RCC 7860 (cell line): Measurements from ENCODE around the gene RHBDD1.

Source experiments
- DNase-seq: peaks from one replicate; pipeline ENCODE4 v3.0.0-alpha.2; 2015; ENCODE audit warnings: low spot score
- FAIRE-seq: peaks from 2 replicates; lab custom pipeline; 2012; peaks lifted over from hg19 to GRCh38; lab: Jason Lieb, UNC

Gene RHBDD1

GRCh38 chr2:226882606-226883005 is 46.8 kb downstream of the RHBDD1 start:
- FAIRE-seq (no peak), DNase-seq (no peak)

DNA sequence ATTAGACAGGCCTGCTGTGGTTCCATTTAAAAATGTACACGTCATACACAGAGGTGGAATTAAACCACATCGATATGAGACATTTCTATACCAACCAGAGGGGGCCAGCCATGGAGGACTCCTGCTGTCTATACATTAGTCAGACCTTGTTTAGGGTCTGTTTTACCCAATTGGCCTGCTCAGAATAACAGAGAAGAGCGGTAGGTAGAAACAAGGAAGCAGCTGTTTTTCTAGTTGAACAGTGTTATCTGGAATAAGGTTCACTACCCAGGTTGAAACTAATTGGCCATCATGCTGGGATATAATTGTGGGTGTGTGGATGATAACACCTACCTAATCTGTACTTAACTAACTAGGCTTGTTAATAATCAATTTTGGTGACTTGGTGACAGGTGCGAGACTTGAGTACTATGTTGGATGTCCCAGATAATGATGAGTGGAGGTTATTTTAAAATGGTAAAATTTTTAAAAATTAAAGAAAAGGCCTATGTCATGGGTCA is 47.5 kb downstream of the RHBDD1 start:
- DNase-seq (no peak), FAIRE-seq (no peak)

DNA sequence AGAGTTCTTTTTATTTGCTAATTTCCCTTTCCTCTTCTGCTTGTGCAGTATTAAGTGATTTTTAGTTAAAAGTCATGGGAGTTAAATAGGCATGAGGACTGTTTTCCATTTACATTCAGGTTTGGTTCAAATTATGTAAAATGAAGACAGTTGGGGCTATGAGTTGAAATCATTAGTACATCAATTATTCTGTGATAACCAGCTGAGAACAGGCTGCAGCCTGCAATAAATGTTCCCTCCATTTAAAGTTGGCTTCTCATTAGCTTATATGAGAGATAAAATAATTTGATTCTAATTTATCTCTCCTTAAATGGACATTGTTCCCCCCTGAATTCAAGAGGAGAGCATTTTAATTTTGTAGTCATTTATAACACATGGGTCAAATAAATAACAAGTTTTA is 48.3 kb downstream of the RHBDD1 start:
- FAIRE-seq (no peak), DNase-seq (no peak)

DNA sequence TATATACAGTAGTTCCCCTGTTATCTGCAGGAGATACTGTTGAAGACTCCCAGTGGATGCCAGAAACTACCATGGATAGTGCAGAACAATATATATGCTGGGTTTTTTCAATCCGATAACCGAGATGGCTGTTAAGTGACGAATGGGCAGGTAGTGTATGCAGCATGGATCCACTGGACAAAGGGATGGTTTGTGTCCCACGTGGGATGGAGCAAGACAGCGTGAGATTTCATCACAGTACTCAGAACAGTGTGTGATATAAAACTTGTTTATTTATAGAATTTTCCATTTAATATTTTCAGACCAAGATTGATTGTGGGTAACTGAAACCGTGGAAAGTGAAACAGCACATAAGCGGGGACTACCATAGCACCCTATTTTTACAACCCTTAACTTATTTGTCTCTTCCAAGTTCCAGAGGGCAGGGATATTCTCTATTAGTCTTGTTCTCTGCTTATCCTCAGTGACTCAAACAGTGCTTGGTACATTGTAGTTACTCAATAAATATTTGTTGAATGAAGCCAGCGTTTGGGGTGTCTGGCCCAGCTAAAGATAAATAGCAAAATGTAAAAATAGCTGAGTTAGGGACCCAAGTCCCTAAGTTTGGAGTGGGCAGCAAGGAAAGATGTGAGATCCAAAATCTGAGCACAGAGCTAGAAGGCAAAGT is 50.0 kb downstream of the RHBDD1 start:
- DNase-seq (no peak), FAIRE-seq (no peak)

DNA sequence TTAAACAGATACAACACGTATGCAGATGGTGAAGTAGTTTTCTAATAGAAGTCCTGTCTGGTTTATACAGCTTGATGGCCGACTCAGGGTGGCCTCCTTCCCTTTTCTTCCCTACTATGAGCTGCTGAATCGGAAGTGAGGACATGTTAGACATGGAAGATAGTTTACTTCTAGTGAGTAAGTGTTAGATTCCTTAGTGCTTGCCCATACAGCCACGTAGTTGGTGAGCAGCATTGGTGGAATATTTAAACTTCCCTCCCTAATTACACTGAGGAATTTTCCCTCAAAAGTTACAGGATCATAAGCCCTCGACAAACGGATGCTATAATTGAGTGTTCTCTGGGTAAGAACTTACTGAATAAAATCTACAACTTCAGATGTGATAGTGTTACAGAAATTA is 52.1 kb downstream of the RHBDD1 start:
- FAIRE-seq (no peak), DNase-seq (no peak)

DNA sequence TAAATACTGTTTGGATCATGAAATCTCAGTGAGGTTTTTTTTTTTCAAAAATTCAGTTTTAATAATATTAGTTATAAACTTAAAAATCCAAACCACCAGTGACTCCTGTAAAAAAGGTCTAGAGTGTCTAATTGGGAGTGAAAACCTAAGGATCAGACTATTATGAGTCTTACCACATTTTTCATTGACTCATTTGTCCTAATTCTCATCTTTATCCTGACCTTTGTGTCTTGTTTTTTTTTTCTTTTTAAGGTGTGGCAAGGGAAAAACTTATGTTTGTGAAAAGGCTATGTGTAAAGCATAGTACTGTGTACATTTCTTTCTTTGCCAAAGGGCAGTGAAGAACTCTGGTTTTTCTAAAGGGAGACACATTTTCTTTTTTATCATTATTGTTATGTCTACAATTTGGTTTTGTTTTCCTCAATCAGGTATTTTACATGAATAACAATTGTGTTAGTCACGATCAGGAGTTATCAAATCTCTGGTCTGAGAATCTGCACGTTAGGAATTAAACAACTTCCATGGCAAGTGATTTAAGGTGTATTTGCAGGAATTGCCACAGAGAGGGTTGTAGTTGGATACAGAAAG is 52.6 kb downstream of the RHBDD1 start:
- DNase-seq (no peak), FAIRE-seq (no peak)

DNA sequence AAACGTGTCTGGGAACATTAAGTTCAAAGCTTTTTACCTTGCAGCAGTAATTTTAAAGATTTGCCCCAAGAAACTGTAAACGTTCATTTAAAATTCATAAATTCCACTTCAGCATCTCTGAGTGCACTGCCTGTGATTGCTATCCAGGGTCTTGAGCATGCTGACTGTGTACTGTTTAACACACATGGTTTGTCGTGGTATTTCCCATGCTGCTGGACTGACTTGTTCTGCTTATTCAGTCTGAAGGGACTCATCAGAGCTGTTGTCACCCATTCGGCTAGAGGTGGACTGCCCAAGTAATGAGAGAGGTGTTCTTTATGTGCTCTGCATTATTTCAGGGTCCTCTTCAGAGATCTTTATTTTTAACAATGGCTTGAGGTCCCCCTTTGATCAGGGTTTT is 53.1 kb downstream of the RHBDD1 start:
- FAIRE-seq (no peak), DNase-seq (no peak)

DNA sequence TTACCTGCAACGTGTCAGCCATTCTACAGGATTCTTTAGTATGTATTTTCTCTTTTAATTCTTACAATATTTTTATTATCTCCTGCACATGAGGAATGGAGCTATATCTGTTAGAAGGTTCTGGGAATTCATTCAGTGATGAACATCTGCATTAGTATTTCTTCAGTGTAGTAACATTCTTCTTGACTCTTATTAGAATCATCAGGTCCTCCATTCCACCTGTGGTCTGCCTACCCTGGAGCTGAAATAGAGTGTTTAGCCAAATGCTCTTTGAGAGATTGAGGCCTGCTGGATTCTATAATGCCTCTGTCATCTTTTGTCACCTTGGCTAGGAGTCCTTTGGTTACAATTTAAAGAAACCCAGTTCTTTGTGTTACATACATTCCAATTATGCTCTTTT is 54.4 kb downstream of the RHBDD1 start:
- DNase-seq (no peak), FAIRE-seq (no peak)

- no peak for FAIRE-seq
- DNase-seq: no peak
Measured at GRCh38 chr2:226891780-226892590, 56.1 kb downstream of the RHBDD1 start.

- FAIRE-seq (no peak), DNase-seq (no peak)
Measured at GRCh38 chr2:226892729-226893128, 56.9 kb downstream of the RHBDD1 start.

GRCh38 chr2:226893216-226893615 is 57.4 kb downstream of the RHBDD1 start:
- DNase-seq (no peak), FAIRE-seq (no peak)

GRCh38 chr2:226894752-226895151 is 58.9 kb downstream of the RHBDD1 start:
- no peak for FAIRE-seq

DNA sequence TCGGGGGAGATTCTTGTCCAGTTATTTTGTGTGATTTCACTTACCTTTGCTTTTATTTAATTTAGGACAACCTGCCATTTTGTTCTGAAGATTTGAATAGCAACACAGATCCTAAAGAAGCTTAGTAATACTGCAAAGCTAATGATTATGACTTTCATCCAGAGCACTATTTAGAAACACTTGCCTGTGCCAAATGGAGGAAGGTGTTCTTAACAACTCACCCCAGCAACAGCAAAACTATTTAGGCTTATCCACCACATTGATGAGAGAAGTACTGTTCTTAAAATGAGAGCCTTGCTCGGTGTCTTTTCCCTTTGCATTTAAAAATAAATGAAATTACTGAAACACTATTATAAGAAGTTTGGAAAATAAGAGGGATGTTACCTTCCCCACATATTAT is 59.7 kb downstream of the RHBDD1 start:
- no peak for DNase-seq
- FAIRE-seq: no peak

More at GRCh38 chr2:226894752-226895151, 58.9 kb downstream of the RHBDD1 start:
- no peak for DNase-seq

GRCh38 chr2:226898121-226898520 is 62.3 kb downstream of the RHBDD1 start:
- DNase-seq (no peak), FAIRE-seq (no peak)

GRCh38 chr2:226898897-226899296 is 63.0 kb downstream of the RHBDD1 start:
- FAIRE-seq (no peak), DNase-seq (no peak)

GRCh38 chr2:226902041-226902966 is 66.5 kb downstream of the RHBDD1 start:
- FAIRE-seq: peak; percentile 8

DNA sequence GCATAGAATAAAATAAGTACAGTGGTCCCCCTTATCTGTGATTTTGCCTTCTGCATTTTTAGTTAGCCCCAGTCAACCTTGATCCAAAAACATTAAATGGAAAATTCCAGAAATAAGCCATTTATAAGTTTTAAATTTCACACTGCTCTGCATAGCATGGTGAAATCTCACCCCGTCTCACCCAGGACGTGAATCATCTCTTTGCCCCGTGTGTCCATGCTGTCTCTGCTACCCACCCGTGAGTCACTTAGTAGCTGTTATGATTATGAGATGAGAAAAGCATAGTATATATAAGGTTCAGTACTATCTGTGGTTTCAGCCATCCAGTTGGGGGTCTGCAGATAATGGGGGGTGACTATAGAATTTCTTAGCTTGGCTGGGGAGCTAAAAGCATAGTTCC is 67.3 kb downstream of the RHBDD1 start:
- peak; percentile 86 for FAIRE-seq
- DNase-seq: peak; percentile 65

More at GRCh38 chr2:226902041-226902966, 66.5 kb downstream of the RHBDD1 start:
- no peak for DNase-seq

DNA sequence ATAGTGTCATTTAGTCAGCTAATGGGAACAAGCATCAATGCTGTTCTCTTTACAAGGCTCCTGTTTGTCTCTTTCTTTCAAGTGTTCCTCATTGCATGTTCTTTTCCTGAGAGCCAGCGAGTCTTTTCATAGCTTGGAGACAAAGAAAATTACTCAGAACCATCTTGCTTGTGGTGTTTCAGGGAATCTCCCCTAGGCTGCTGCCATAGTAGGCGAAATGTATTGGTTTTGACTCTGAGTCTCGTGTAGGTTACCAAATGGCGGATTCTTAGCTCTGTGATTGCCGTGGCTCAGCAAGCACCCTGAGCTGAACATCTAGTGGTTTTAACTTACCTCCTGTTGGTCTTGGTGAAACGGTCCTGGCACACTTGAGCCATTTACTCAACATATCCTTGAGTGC is 68.7 kb downstream of the RHBDD1 start:
- FAIRE-seq: no peak
- DNase-seq: no peak

DNA sequence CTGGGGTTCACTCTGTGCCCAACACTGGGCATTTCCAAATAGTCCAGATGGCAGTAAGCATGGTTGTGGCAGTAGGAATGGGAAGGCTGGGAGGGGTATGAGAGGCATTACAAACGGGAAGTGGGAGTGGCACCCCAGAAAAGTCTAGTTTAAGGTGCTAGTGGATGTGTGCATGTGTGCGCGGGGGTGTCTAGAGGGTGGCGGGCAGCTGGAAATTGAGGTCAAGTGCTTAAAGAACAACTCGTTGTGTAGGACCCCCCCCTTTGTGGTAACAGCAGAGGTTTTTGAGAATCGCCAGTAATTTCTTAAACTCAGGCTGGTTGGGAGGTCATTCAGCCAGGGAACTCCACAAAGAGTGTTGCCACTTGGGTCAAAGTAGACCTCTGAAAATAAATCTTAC is 69.9 kb downstream of the RHBDD1 start:
- FAIRE-seq (no peak), DNase-seq (no peak)

GRCh38 chr2:226906163-226906693 is 70.4 kb downstream of the RHBDD1 start:
- FAIRE-seq: no peak

More at GRCh38 chr2:226906163-226906693, 70.4 kb downstream of the RHBDD1 start:
- no peak for DNase-seq
